Muscle of leg (tissue), 11 donors: Measurements from ENCODE around the gene FIBIN. TPM values are rescaled to one million over a fixed set of nuclear protein-coding genes. Genes with fewer than 3 reads are reported as not detected.

ENCODE experiments used
- DNase-seq: peaks from one replicate; pipeline ENCODE4 v3.0.0; 2013
- H3K27ac ChIP-seq: one replicate; pipeline ENCODE4 v1.5.1; 2013; ENCODE audit warnings: mild to moderate bottlenecking, low read length, control low read depth
- H3K27me3 ChIP-seq: one replicate; pipeline ENCODE4 v1.6.1; 2013; ENCODE audit warnings: low read length; ENCODE audit not compliant: control insufficient read depth, insufficient read depth
- H3K36me3 ChIP-seq: one replicate; pipeline ENCODE4 v1.6.1; 2013; ENCODE audit warnings: low read length; ENCODE audit not compliant: control insufficient read depth, insufficient read depth
- H3K4me1 ChIP-seq: one replicate; pipeline ENCODE4 v1.6.1; 2013; ENCODE audit warnings: low read length; ENCODE audit not compliant: control insufficient read depth, insufficient read depth
- H3K4me3 ChIP-seq: one replicate; pipeline ENCODE4 v1.5.1; 2013; ENCODE audit warnings: low read length, control low read depth
- H3K9me3 ChIP-seq: replicated peaks from 2 replicates; pipeline ENCODE4 v1.6.1; 2013; ENCODE audit warnings: low read depth, low read length; ENCODE audit not compliant: control insufficient read depth
- WGBS: methylation state at CpG from one replicate; pipeline ENCODE4 v1.1.5; 2013; ENCODE audit warnings: missing lambda C conversion rate; ENCODE audit not compliant: insufficient coverage; 5-methylcytosine and 5-hydroxymethylcytosine counted together
- polyA plus RNA-seq, 8 donors: library from polyadenylated mRNA; unstranded; fragments of 120-200 nt; gene quantifications; one replicate each; pipeline versions ENCODE4 v1.2.1 to v1.2.3, GENCODE V29; 2013; ENCODE audit warnings: inconsistent platforms in 1 of 8, low replicate concordance in 1 of 8; ENCODE audit not compliant: insufficient read length in 8 of 8, insufficient read depth in 1 of 8
- total RNA-seq: library from RNA; stranded (reverse); fragments of 120-200 nt; gene quantifications from one replicate; pipeline ENCODE4 v1.2.4, GENCODE V29; 2013

Gene FIBIN
- total and polyA plus RNA-seq, 9 donors, result 25.8 to 108 (median 48.0) TPM

DNA sequence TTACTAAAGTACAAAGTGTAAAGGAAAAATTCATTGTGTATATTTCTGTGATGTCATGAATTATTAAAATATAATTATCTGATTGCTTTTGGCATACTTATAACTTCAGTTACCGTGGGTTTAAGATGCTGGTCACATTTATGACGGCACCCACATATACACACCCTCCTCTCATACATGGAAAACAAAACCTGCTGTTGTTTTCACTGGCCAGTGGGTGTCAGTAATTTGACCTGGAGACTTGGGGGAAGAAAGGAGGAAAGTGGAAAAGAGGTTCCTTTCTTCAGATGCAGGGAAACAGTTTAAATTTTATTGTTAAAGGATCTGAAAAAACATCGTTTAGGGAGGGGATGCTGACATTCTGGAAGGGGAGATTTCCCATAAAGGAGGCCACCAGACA is 46.0 kb downstream of the FIBIN start:
- H3K27ac ChIP-seq, result no peak overlapping the region
- peaks cover 5% of the 10 kb centered on the region for H3K9me3 ChIP-seq
- DNase-seq, result no peak
- H3K4me1 ChIP-seq, result peaks cover 8% of the 10 kb centered on the region
- no peaks in the 10 kb centered on the region for H3K36me3 ChIP-seq
- no peak overlapping the region for H3K4me3 ChIP-seq
- WGBS, result 50% methylated on average over 1 of the region's 3 CpGs
- H3K27me3 ChIP-seq, result no peaks in the 10 kb centered on the region

DNA sequence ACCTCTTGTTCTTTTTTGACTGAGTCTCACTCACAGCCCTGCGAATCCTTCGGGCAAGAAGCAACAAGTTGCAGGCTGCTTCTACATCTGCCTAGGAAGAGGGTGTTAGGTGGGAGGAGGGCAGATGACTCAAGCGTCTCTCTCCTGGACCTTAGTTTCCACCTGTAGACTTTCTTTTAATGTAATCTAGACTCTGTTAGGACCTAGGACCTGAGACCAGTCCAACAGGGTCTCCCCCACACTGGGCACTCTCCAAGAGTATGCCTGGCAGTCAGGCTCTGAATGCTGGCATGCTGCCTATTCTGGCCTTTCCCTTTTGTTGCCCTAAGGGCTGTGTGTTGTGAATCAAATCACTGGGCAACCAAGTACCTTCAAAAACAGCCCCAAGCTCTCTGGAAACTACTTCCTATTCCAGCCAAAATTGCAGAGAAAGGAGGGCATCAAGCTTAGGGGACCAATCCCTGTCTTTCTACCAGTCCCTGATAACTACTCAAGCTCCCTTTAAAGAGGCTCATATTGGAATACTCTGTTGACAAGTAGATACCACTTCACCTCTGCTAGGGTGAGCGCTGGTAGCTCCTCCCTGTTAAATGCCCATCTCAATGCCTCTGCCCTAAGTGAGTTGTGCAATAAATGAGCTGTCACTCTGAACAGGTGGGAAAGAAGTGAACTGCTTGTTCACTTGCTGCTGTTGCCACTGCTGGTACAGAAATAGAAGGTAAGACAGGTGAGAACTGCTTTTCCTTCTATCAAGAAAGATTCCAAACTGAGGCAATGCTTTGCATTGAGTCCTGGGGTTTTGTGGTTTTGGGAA is 46.6 kb downstream of the FIBIN start, which contains the start of gene BBOX1:
TSS of gene BBOX1 (plus strand) at position 514 of the 814 bp plus-strand sequence. CDS start 14,616 bp downstream, outside the sequence.
- no peak within 1 kb of the TSS for H3K27ac ChIP-seq
- no peak for DNase-seq
- no peak within 1 kb of the TSS for H3K4me3 ChIP-seq
- H3K4me1 ChIP-seq, result peaks cover 8% of the 10 kb centered on the region
- no CpG with 5 or more reads among the region's 4 CpGs for WGBS
- no peaks in the 10 kb centered on the region for H3K36me3 ChIP-seq
- H3K27me3 ChIP-seq, result no peaks in the 10 kb centered on the region
- peaks cover 5% of the 10 kb centered on the region for H3K9me3 ChIP-seq

DNA sequence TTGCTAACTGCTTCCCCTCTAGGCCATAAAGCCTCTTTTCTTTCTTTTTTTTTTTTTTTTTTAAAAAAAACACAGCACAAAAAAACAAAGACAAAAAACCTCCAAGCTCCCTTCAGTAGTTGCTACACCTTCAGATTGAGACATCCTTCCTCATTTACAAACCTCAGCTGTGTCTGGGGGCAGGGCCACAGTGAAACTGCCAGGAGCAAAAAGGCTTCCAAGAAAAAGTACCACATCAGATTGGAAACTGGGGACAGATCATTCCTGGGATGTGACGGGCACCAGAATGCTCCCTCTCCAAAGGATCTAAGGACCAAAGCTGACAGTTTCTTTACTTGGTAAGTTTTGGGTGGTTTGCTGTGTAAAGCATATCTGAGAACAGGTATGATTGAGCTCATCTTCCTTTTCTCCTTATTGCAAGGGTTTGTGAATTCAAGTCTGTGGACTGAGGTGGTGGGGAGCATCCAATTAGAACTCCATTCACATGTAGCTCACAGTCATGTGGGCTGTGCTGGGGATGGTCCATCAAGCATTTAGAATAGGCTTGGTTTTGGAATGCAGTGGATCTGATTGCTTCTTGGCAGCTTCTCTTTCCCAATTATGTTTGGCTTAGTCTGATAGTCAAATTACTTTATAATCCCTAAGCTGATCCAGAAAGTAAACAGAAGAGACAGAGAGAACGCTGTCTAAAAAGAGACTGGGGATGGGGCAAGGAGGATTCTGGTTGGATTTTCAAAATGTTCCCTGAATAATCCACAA is 47.4 kb downstream of the FIBIN start:
- H3K36me3 ChIP-seq, result no peaks in the 10 kb centered on the region
- peak; percentile 66 for DNase-seq
- no peaks in the 10 kb centered on the region for H3K27me3 ChIP-seq
- H3K27ac ChIP-seq, result no peak overlapping the region
- WGBS, result no CpG with 5 or more reads among the region's 2 CpGs
- peaks cover 8% of the 10 kb centered on the region for H3K4me1 ChIP-seq
- H3K4me3 ChIP-seq, result no peak overlapping the region
- H3K9me3 ChIP-seq, result peaks cover 4% of the 10 kb centered on the region

Other genes with a start within 250 kb of the FIBIN start
- gene BBOX1, start 46.7 kb downstream of the FIBIN start, total RNA-seq, result 0.18 TPM
- gene BBOX1, start 46.7 kb downstream of the FIBIN start, polyA plus RNA-seq, result under 1 TPM; 0.14 to 0.80 (median 0.30) TPM